Glutamatergic neuron (in vitro differentiated cells): ENCODE results near the gene CSF3. TPM values are rescaled to one million over a fixed set of nuclear protein-coding genes. Genes with fewer than 3 reads are reported as not detected.

Source experiments
- DNase-seq: peaks from one replicate; pipeline ENCODE4 v3.0.0; 2022
- H3K27ac Mint-ChIP-seq: one replicate; pipeline ENCODE4 v1.8.0; 2020; ENCODE audit warnings: mild to moderate bottlenecking, mixed read lengths, inconsistent platforms; ENCODE audit not compliant: unreplicated experiment
- H3K27me3 Mint-ChIP-seq: one replicate; pipeline ENCODE4 v1.8.0; 2020; ENCODE audit warnings: mild to moderate bottlenecking, moderate library complexity, mixed read lengths, inconsistent platforms; ENCODE audit not compliant: unreplicated experiment
- H3K36me3 Mint-ChIP-seq: one replicate; pipeline ENCODE4 v1.8.0; 2020; ENCODE audit warnings: mild to moderate bottlenecking, mixed read lengths, inconsistent platforms; ENCODE audit not compliant: unreplicated experiment
- H3K4me1 Mint-ChIP-seq: one replicate; pipeline ENCODE4 v1.8.0; 2020; ENCODE audit warnings: mild to moderate bottlenecking, low read depth, mixed read lengths, inconsistent platforms; ENCODE audit not compliant: unreplicated experiment
- H3K4me3 Mint-ChIP-seq: one replicate; pipeline ENCODE4 v1.8.0; 2020; ENCODE audit warnings: mild to moderate bottlenecking, mixed read lengths, inconsistent platforms; ENCODE audit not compliant: unreplicated experiment
- H3K9me3 Mint-ChIP-seq: one replicate; pipeline ENCODE4 v1.8.0; 2020; ENCODE audit warnings: mild to moderate bottlenecking, moderate library complexity, mixed read lengths, inconsistent platforms; ENCODE audit not compliant: unreplicated experiment
- CTCF ChIP-seq: fragments of 200-600 bp; sonication (generic); IDR thresholded peaks from one replicate; pipeline ENCODE4 v1.5.0; 2021; ENCODE audit not compliant: partially characterized antibody, unreplicated experiment
- total RNA-seq: library from RNA; stranded (reverse); fragmentation: NEBNext Ultra II Directional; extraction: Animal tissue kit (Norgen Biotek cat#: 25700); gene quantifications from one replicate; pipeline ENCODE4 v1.2.1, GENCODE V29; 2021; ENCODE audit not compliant: unreplicated experiment

Gene CSF3
- total RNA-seq, 1 donor from 2014 or later, result not detected

- Mint-ChIP-seq H3K4me3 (peak within 1 kb of the TSS; percentile 96), H3K36me3 (no peaks in the 10 kb centered on the region), H3K9me3 (peaks cover 4% of the 10 kb centered on the region), H3K27me3 (peaks cover 11% of the 10 kb centered on the region), H3K4me1 (peaks cover 27% of the 10 kb centered on the region), H3K27ac (peak within 1 kb of the TSS; percentile 89)
- peak; percentile 81 for DNase-seq
- TF ChIP-seq CTCF, result no peak
Measured at GRCh38 chr17:40062329-40063186, 47.3 kb downstream of the CSF3 start, which contains the start of gene THRA. Gene THRA (plus strand): TSS chr17:40062965. CDS start chr17:40074489, 11,524 bp downstream.

- H3K4me3 Mint-ChIP-seq, result peak overlapping the region; percentile 96
- H3K36me3 Mint-ChIP-seq, result no peaks in the 10 kb centered on the region
- H3K4me1 Mint-ChIP-seq, result peaks cover 27% of the 10 kb centered on the region
- H3K27me3 Mint-ChIP-seq, result peaks cover 16% of the 10 kb centered on the region
- TF ChIP-seq CTCF, result no peak
- H3K27ac Mint-ChIP-seq, result peak overlapping the region; percentile 89
- H3K9me3 Mint-ChIP-seq, result peaks cover 4% of the 10 kb centered on the region
- peak; percentile 69 for DNase-seq
Measured at GRCh38 chr17:40063187-40063771, 48.0 kb downstream of the CSF3 start.

- H3K4me1 Mint-ChIP-seq, result peaks cover 28% of the 10 kb centered on the region
- H3K36me3 Mint-ChIP-seq, result no peaks in the 10 kb centered on the region
- H3K4me3 Mint-ChIP-seq, result peak overlapping the region; percentile 96
- H3K27ac Mint-ChIP-seq, result peak overlapping the region; percentile 89
- H3K9me3 Mint-ChIP-seq, result peaks cover 4% of the 10 kb centered on the region
- TF ChIP-seq CTCF, result no peak
- DNase-seq, result no peak
- H3K27me3 Mint-ChIP-seq, result peaks cover 16% of the 10 kb centered on the region
Measured at GRCh38 chr17:40063901-40064531, 48.8 kb downstream of the CSF3 start.

- no peak for TF ChIP-seq CTCF
- no peak overlapping the region for H3K27ac Mint-ChIP-seq
- peaks cover 16% of the 10 kb centered on the region for H3K27me3 Mint-ChIP-seq
Measured at GRCh38 chr17:40064971-40065768, 49.9 kb downstream of the CSF3 start.

More at GRCh38 chr17:40064971-40065768, 49.9 kb downstream of the CSF3 start:
- H3K36me3 Mint-ChIP-seq, result no peaks in the 10 kb centered on the region
- H3K4me1 Mint-ChIP-seq, result peaks cover 33% of the 10 kb centered on the region
- H3K4me3 Mint-ChIP-seq, result peak overlapping the region; percentile 96
- peaks cover 6% of the 10 kb centered on the region for H3K9me3 Mint-ChIP-seq
- no peak for DNase-seq
